ENCODE measurements around the gene NIF3L1. TPM values are rescaled to one million over a fixed set of nuclear protein-coding genes. Genes with fewer than 3 reads are reported as not detected.

Gene NIF3L1
- total RNA-seq, 2 donors from 2014 or later, result 26.7 to 38.4 TPM

DNA sequence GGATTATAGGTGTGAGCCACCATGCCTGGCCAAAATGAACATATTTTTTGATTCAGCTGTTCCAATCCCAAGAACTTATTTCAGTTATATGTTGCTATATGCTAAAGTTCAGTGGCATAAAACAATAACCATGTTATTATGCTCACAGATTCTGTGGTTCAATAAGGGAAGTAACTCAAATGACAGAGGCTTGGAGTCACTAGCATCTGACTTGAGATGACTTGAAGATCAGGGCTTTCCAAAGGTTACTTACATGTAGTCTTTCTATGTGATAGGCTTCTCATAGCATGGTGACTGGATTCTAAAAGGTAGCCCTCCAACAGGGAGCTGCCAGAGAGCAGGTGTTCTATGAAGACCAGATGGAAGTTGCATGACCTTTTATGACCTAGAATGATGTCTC, 41.9 kb upstream of the NIF3L1 start:
- H3K4me1 ChIP-seq, result no peaks in the 10 kb centered on the region
- TF ChIP-seq, protein P1, sequence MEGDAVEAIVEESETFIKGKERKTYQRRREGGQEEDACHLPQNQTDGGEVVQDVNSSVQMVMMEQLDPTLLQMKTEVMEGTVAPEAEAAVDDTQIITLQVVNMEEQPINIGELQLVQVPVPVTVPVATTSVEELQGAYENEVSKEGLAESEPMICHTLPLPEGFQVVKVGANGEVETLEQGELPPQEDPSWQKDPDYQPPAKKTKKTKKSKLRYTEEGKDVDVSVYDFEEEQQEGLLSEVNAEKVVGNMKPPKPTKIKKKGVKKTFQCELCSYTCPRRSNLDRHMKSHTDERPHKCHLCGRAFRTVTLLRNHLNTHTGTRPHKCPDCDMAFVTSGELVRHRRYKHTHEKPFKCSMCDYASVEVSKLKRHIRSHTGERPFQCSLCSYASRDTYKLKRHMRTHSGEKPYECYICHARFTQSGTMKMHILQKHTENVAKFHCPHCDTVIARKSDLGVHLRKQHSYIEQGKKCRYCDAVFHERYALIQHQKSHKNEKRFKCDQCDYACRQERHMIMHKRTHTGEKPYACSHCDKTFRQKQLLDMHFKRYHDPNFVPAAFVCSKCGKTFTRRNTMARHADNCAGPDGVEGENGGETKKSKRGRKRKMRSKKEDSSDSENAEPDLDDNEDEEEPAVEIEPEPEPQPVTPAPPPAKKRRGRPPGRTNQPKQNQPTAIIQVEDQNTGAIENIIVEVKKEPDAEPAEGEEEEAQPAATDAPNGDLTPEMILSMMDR (IDR thresholded peaks at IDR 0.05), result no peak
- no peak overlapping the region for H3K27ac ChIP-seq
- H3K27me3 ChIP-seq, result no peaks in the 10 kb centered on the region
- DNase-seq, result no peak
- H3K4me3 ChIP-seq, result no peak overlapping the region
- peaks cover 7% of the 10 kb centered on the region for H3K36me3 ChIP-seq
- intact Hi-C loops (cut with DNase I), result no loop called here
- no peaks in the 10 kb centered on the region for H3K9me3 ChIP-seq
- no peak overlapping the region for H3K9ac ChIP-seq (ENCODE audit: low read depth in 2 of 2, low read length in 2 of 2)

- intact Hi-C loops (cut with DNase I), result no loop called here
- H3K9me3 ChIP-seq, result no peaks in the 10 kb centered on the region
Measured at GRCh38 chr2:200847939-200848338, 41.2 kb upstream of the NIF3L1 start.

DNA sequence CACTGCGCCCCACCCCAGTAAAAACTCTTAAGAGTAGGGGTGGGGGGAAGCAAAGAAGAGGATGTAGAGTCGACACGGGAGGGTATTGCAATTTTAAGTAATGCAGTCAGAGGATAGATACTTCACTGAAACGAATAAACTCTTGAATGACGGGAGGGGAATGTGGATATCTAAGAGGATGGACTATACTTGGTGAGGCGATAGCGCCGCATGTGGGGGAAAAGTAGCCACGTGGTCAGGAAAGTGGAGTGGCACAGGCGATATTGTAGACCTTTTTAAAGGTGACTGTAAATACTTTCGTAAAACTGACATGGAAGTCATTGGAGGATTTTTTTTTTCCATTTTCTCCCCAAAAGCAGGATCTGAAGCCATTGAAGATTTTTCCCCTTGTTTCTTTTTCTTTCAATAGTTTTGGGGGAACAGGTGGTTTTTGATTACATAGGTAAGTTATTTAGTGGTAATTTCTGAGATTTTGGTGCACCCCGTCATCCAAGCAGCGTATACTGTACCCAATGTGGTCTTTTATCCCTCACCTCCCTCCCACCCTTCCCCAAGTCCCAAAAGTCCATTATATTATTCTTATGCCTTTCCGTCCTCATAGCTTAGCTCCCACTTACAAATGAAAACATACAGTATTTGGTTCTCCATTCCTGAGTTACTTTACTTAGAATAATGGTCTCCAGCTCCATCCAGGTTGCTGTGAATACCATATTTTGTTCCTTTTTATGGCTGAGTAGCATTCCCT, 38.5 kb upstream of the NIF3L1 start:
- Histone ChIP-seq H3K27me3 (no peaks in the 10 kb centered on the region), H3K9ac (ENCODE audit: low read depth in 2 of 2, low read length in 2 of 2) (no peak overlapping the region), H3K9me3 (no peaks in the 10 kb centered on the region), H3K36me3 (peaks cover 33% of the 10 kb centered on the region), H3K4me3 (no peak overlapping the region), H3K27ac (no peak overlapping the region), H3K4me1 (no peaks in the 10 kb centered on the region)
- no peak for DNase-seq
- intact Hi-C loops (cut with DNase I), result no loop called here
- TF ChIP-seq, protein P1 (IDR thresholded peaks at IDR 0.05), result no peak

More at GRCh38 chr2:200847939-200848338, 41.2 kb upstream of the NIF3L1 start:
- Histone ChIP-seq H3K36me3 (peaks cover 8% of the 10 kb centered on the region), H3K27me3 (no peaks in the 10 kb centered on the region), H3K4me3 (no peak overlapping the region), H3K9ac (ENCODE audit: low read depth in 2 of 2, low read length in 2 of 2) (no peak overlapping the region), H3K4me1 (no peaks in the 10 kb centered on the region), H3K27ac (no peak overlapping the region)
- no peak for DNase-seq
- TF ChIP-seq, protein P1 (IDR thresholded peaks at IDR 0.05), result no peak

DNA sequence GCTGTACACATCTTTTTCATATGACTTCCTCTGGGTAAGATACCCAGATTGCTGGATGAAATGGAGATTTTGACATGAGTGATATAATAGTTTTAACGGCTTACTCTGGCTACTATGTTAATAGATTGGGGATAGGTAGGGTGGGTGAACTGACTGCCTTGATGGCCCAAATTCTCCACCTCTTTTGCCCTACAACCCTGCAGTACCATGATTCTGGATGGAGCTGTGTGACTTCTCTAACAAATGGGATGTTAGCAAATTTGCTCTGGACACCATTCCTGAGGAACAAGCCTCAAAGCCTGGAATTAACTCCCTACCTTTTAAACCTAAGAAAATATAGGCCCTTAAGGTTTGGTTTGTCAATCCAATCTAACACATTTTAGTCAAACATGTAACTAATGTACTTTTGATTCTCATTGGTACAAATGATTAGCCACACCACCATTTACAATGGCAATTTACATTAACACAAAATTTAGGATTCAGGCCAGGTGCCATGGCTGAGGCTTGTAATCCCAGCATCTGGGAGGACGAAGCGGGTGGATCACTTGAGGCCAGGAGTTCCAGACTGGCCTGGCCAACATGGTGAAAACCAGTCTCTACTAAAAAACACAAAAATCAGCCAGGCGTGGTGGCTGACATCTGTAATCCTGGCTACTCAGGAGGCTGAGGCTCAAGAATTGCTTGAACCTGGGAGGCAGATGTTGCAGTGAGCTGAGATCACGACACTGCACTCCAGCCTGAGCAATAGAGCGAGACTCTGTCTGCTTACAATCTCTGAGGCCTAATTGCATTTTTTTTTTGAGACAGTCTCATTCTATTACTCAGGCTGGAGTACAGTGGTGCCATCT, 37.5 kb upstream of the NIF3L1 start:
- intact Hi-C loops (cut with DNase I), result no loop called here
- TF ChIP-seq, protein P1 (IDR thresholded peaks at IDR 0.05), result no peak
- H3K4me3 ChIP-seq, result no peak overlapping the region
- DNase-seq, result no peak
- H3K36me3 ChIP-seq, result peaks cover 41% of the 10 kb centered on the region
- H3K9me3 ChIP-seq, result no peaks in the 10 kb centered on the region
- H3K27ac ChIP-seq, result no peak overlapping the region
- H3K4me1 ChIP-seq, result no peaks in the 10 kb centered on the region
- no peak overlapping the region for H3K9ac ChIP-seq (ENCODE audit: low read depth in 2 of 2, low read length in 2 of 2)
- no peaks in the 10 kb centered on the region for H3K27me3 ChIP-seq

DNA sequence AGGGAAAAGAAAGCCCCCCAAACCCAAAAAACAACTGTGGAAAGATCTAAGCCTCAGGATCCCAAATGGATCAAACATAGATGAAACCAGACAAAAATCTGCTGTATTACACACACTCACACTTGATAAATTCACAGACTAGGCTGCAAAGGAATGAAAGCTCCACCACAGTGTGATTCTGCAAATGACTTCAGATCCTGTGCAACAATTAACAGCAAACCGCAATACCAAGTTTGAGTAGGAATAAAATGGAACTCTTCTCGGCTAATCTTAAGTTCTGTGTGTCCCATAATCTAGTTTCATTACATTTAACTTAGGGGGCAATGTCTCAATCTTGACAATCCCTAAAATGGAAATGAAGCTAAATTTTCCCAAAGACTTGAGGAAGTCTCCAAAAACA, 36.6 kb upstream of the NIF3L1 start:
- no peak overlapping the region for H3K9ac ChIP-seq (ENCODE audit: low read depth in 2 of 2, low read length in 2 of 2)
- intact Hi-C loops (cut with DNase I), result no loop called here
- H3K9me3 ChIP-seq, result no peaks in the 10 kb centered on the region
- no peak for DNase-seq
- H3K27me3 ChIP-seq, result no peaks in the 10 kb centered on the region
- no peak overlapping the region for H3K27ac ChIP-seq
- H3K36me3 ChIP-seq, result peaks cover 51% of the 10 kb centered on the region
- TF ChIP-seq, protein P1 (IDR thresholded peaks at IDR 0.05), result no peak
- H3K4me3 ChIP-seq, result no peak overlapping the region
- H3K4me1 ChIP-seq, result no peaks in the 10 kb centered on the region

All from colonic mucosa (tissue), 4 donors.